ENCODE data around the gene WNT7A. TPM values are rescaled to one million over a fixed set of nuclear protein-coding genes. Genes with fewer than 3 reads are reported as not detected.

WNT7A gene
- total RNA-seq, 4 donors from 2014 or later = 0.17 TPM; not detected in 3

GRCh38 chr3:13883681-13884080 is 3.8 kb upstream of the WNT7A start:
- no peak for TF ChIP-seq CTCF (IDR thresholded peaks at IDR 0.05; ENCODE audit: low read depth)

DNA sequence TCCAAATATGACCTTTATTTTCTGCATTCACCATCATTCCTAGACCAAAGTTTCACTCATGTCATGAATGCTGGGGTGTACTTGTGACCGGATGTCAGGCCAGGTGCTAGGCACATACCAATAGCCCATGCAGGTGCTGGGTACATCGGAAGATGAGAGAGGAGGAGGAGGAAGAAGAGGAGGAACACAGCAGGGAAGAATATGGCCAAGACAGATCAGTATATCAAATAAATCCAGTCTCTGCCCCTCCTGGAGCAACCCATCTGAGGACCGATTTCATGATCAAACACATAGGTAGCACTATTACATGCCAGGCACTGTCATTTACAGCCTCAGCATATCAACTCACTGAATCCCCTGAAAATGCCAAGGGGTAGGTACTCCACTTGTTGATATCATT is 3.0 kb upstream of the WNT7A start:
- no peak for TF ChIP-seq CTCF (IDR thresholded peaks at IDR 0.05; ENCODE audit: low read depth)

DNA sequence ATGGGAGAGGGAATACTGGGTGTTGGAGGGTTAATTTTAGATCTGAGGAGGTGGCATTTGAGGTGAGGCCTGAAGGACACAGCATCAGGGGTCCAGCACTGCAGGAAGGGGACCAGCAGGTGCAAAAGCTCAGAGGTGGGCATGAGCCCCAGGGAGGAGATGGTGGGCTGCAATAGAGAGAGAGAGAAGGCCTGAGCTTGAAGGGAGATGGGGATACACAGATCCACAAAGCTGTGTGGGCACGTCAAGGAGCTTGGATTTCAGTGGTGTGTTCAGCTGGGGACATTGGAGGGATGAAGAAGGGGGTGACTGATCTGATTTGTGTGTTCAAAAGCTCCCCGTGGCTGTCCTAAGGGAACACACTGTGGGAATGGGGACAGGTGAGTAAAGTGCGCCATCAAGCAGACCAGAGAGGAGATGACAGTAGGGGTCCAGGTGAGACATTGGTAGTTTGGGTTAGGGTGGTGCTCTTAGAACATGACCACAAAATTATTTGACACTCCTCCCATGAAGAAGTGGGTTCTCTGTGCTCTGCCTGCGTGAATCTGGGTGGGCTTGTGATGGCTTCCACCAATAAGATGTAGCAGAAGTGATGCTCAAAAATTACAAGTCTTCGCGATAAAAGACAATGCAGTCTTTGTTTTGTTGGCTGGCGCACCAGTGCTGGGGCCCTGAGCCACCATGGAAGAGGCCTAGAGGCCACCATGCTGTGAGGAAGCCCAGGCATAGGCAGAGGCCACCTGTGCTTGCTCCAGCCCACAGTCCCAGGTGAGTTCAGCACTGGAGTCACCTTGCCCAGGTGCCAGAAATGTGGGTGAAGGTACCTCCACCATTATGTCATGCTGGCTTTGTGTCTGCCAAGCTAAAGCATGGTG is 1.9 kb upstream of the WNT7A start:
- TF ChIP-seq CTCF (IDR thresholded peaks at IDR 0.05; ENCODE audit: low read depth) = no peak

GRCh38 chr3:13880811-13881156 is 913 bp upstream of the WNT7A start:
- no peak for TF ChIP-seq CTCF (IDR thresholded peaks at IDR 0.05; ENCODE audit: low read depth)

DNA sequence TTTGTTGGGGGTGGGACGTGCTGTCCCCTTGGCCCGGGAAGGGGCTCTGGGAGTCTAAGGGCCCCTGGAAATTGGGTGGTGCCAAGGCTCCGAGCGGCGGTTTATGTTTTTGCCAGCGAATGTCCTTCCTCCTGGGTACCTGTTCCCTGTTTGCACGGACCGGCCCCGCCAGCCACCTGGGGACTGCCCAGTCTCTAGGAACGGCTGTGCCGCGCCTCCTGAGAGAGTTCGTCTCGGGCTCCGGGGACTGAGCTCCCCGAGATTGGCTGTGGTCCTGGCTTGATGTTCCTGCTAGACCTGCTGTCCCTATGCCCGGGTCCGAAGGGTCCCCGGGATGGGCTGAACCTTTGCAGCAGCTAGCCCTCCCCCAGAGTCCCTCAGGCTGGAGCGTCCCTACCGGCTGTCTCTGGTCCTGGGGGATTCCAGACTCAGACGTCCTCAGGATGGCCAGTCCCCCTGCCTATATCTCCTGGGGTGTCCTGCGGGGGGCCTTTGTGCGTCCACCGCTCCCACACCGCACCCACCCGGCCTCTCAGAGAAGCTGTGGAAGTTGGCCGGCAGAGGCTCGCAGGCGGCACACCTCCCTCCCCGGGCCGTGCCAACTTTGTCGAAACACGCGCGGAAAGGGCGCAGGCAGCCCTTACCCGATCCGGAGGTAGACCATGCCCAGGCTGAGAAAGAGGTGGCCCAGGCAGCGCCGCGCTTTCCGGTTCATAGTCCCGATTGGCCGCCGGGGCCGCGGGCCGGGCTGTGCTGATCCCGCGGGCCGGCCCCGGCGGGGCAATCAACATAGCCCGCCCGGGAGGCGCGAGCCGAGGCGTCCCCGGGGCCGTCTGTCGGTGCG is 547 bp downstream of the WNT7A start:
- TF ChIP-seq CTCF (IDR thresholded peaks at IDR 0.05; ENCODE audit: low read depth) = no peak

GRCh38 chr3:13878281-13879101 is 1.4 kb downstream of the WNT7A start:
- TF ChIP-seq CTCF (IDR thresholded peaks at IDR 0.05; ENCODE audit: low read depth) = no peak

Data from subcutaneous adipose tissue (tissue), 4 donors.